ENCODE data around the gene AHCTF1.
"Not testable (repeated sequence)": the region's sequence is repeated elsewhere in the genome, so short reads cannot be mapped to it uniquely, and the experiment has no call there.

AHCTF1 gene

GRCh38 chr1:246923900-246924299 lies 7.8 kb downstream of the AHCTF1 start:
- peaks cover 33% of the 10 kb centered on the region for H3K79me2 ChIP-seq
- H3K9me3 ChIP-seq (ENCODE audit: control insufficient read depth, low read length) = no peaks in the 10 kb centered on the region
- H3K27ac ChIP-seq = no peak overlapping the region

DNA sequence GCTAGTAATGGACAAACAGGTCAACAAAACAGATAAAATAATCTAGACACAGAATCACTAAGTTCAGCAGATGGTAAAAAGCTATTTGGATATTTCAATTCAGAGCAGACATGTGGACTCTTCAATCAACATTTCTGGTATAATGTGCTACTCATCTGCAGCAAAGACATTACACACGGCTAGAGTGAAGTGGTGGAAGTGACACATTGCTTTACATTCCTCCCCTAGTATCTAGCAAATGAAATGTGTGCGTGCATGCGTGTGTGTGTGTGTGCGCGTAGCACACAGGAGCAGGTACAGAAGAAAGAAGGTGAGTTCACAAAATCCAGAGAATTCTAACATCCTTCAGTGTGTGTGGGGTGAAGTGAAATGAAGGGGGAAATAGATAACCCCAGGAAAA lies 8.3 kb downstream of the AHCTF1 start:
- Histone ChIP-seq H3K4me2 (ENCODE audit: low read length) (no peak overlapping the region), H3K4me3 (ENCODE audit: low read depth, low read length) (no peak overlapping the region), H3K9ac (no peak overlapping the region), H3K9me3 (ENCODE audit: control insufficient read depth, low read length) (no peaks in the 10 kb centered on the region), H3K79me2 (peaks cover 33% of the 10 kb centered on the region), H3K27me3 (ENCODE audit: control insufficient read depth, insufficient read depth, low read length) (no peaks in the 10 kb centered on the region), H3K4me1 (peaks cover 4% of the 10 kb centered on the region), H3K27ac (no peak overlapping the region), H3K36me3 (ENCODE audit: control insufficient read depth, insufficient read depth, low read length) (no peaks in the 10 kb centered on the region), H2AFZ (no peak overlapping the region)
- TF ChIP-seq, protein P1, sequence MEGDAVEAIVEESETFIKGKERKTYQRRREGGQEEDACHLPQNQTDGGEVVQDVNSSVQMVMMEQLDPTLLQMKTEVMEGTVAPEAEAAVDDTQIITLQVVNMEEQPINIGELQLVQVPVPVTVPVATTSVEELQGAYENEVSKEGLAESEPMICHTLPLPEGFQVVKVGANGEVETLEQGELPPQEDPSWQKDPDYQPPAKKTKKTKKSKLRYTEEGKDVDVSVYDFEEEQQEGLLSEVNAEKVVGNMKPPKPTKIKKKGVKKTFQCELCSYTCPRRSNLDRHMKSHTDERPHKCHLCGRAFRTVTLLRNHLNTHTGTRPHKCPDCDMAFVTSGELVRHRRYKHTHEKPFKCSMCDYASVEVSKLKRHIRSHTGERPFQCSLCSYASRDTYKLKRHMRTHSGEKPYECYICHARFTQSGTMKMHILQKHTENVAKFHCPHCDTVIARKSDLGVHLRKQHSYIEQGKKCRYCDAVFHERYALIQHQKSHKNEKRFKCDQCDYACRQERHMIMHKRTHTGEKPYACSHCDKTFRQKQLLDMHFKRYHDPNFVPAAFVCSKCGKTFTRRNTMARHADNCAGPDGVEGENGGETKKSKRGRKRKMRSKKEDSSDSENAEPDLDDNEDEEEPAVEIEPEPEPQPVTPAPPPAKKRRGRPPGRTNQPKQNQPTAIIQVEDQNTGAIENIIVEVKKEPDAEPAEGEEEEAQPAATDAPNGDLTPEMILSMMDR (IDR thresholded peaks at IDR 0.05) = no peak

More at GRCh38 chr1:246923900-246924299, 7.8 kb downstream of the AHCTF1 start:
- TF ChIP-seq, protein P1 (IDR thresholded peaks at IDR 0.05) = no peak
- Histone ChIP-seq H3K4me1 (peaks cover 4% of the 10 kb centered on the region), H3K27me3 (ENCODE audit: control insufficient read depth, insufficient read depth, low read length) (no peaks in the 10 kb centered on the region), H3K36me3 (ENCODE audit: control insufficient read depth, insufficient read depth, low read length) (no peaks in the 10 kb centered on the region), H3K9ac (no peak overlapping the region), H3K4me3 (ENCODE audit: low read depth, low read length) (no peak overlapping the region), H3K4me2 (ENCODE audit: low read length) (no peak overlapping the region), H2AFZ (no peak overlapping the region)

GRCh38 chr1:246921481-246921880 lies 10.3 kb downstream of the AHCTF1 start:
- H2AFZ ChIP-seq = no peak overlapping the region
- H3K9me3 ChIP-seq (ENCODE audit: control insufficient read depth, low read length) = no peaks in the 10 kb centered on the region
- peaks cover 4% of the 10 kb centered on the region for H3K4me1 ChIP-seq
- H3K27ac ChIP-seq = no peak overlapping the region
- H3K79me2 ChIP-seq = peaks cover 39% of the 10 kb centered on the region
- H3K4me2 ChIP-seq (ENCODE audit: low read length) = no peak overlapping the region
- no peak overlapping the region for H3K4me3 ChIP-seq (ENCODE audit: low read depth, low read length)
- TF ChIP-seq, protein P1 (IDR thresholded peaks at IDR 0.05) = no peak
- no peaks in the 10 kb centered on the region for H3K36me3 ChIP-seq (ENCODE audit: control insufficient read depth, insufficient read depth, low read length)
- no peak overlapping the region for H3K9ac ChIP-seq
- no peaks in the 10 kb centered on the region for H3K27me3 ChIP-seq (ENCODE audit: control insufficient read depth, insufficient read depth, low read length)

GRCh38 chr1:246919902-246920301 lies 11.8 kb downstream of the AHCTF1 start:
- Histone ChIP-seq H3K9ac (no peak overlapping the region), H3K4me3 (ENCODE audit: low read depth, low read length) (no peak overlapping the region), H3K4me2 (ENCODE audit: low read length) (no peak overlapping the region), H2AFZ (no peak overlapping the region), H3K36me3 (ENCODE audit: control insufficient read depth, insufficient read depth, low read length) (no peaks in the 10 kb centered on the region), H3K9me3 (ENCODE audit: control insufficient read depth, low read length) (no peaks in the 10 kb centered on the region), H3K27ac (no peak overlapping the region), H3K79me2 (peaks cover 25% of the 10 kb centered on the region), H3K27me3 (ENCODE audit: control insufficient read depth, insufficient read depth, low read length) (no peaks in the 10 kb centered on the region), H3K4me1 (peaks cover 4% of the 10 kb centered on the region)
- TF ChIP-seq, protein P1 (IDR thresholded peaks at IDR 0.05) = no peak

GRCh38 chr1:246916026-246916923 lies 15.5 kb downstream of the AHCTF1 start:
- H3K4me3 ChIP-seq (ENCODE audit: low read depth, low read length); H3K4me2 ChIP-seq (ENCODE audit: low read length); H3K4me1 ChIP-seq; H3K27ac ChIP-seq; H3K27me3 ChIP-seq (ENCODE audit: control insufficient read depth, insufficient read depth, low read length); H3K9me3 ChIP-seq (ENCODE audit: control insufficient read depth, low read length); H3K9ac ChIP-seq; H3K36me3 ChIP-seq (ENCODE audit: control insufficient read depth, insufficient read depth, low read length); H2AFZ ChIP-seq: not testable (repeated sequence)
- H3K79me2 ChIP-seq = peaks cover 18% of the 10 kb centered on the region
